ENCODE measurements around the gene PRR23E. TPM values are rescaled to one million over a fixed set of nuclear protein-coding genes. Genes with fewer than 3 reads are reported as not detected.
A peak's percentile ranks its signal among the peaks of the same experiment; 100 is the strongest.

PRR23E gene
- total RNA-seq, 1 experiment from 2014 or later: not detected

DNA sequence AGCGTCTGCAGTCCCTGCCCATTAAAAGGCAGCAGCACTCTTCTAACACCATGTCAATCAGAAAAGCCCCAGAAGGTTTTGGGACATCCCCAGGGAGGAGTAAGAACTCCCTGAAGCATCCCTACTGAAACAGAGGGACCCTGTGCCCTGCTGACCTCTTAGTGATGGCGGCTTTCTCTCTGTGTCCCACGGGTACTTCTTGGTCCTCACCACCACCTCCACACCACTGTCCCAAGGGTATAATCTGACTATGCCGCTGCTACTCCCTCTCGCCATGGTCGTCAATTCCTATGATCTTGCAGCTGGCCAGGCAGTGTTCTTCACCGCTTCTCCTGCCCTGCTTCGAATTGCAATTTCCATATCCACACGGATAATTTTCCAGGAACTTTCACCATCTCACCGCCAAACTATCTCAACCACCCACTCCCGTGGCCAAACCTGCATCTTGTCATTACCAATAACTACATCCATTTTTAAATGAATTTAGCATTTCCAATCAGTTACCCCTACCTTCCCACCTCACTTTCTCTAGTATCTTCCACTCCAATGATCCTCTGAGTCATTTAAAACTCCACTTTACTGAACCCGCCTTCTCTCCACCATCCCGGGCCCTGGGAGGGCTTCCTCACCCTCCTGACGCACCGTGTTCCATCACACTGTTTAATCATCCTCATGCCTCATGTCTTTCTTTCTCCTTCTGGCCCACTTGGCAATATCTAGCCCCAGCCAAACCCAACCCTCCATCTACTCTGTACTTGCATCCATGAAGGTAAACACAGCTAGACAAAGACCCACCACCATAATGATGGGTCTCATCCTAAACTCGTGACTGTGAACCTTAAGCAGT lies 23.7 kb downstream of the PRR23E start:
- intact Hi-C loops (cut with micrococcal nuclease): no loop called here
- Mint-ChIP-seq H3K4me1 (ENCODE audit: insufficient read depth, unreplicated experiment) (no peaks in the 10 kb centered on the region), H3K27ac (ENCODE audit: low read depth, unreplicated experiment) (no peak overlapping the region), H3K4me3 (ENCODE audit: unreplicated experiment) (no peak overlapping the region), H3K36me3 (ENCODE audit: insufficient read depth, unreplicated experiment) (no peaks in the 10 kb centered on the region), H3K9me3 (ENCODE audit: unreplicated experiment) (no peaks in the 10 kb centered on the region), H3K27me3 (ENCODE audit: insufficient read depth, unreplicated experiment) (no peaks in the 10 kb centered on the region)
- POLR2A ChIA-PET: no interaction called here
- BruUV-seq (replicated peaks): no TSS peak
- TF ChIP-seq CTCF (IDR thresholded peaks at IDR 0.05; ENCODE audit: unreplicated experiment): no peak
- CTCF ChIA-PET: interaction anchor here (1.2 kb wide), 1 partner anchor 59 kb away, joined by 3 read pairs; no protein-coding TSS in a partner anchor
- no peak for DNase-seq (ENCODE audit: unreplicated experiment)

GRCh38 chr3:127217596-127218453 lies 24.9 kb downstream of the PRR23E start:
- ChIA-PET POLR2A (no interaction called here), CTCF (interaction anchor here (0.7 to 1.2 kb wide), 2 partner anchors 57 to 465 kb away, joined by 3 read pairs; no protein-coding TSS in a partner anchor)
- TF ChIP-seq CTCF (IDR thresholded peaks at IDR 0.05; ENCODE audit: unreplicated experiment): no peak
- intact Hi-C loops (cut with micrococcal nuclease): no loop called here
- H3K27ac Mint-ChIP-seq (ENCODE audit: low read depth, unreplicated experiment): no peak overlapping the region
- H3K27me3 Mint-ChIP-seq (ENCODE audit: insufficient read depth, unreplicated experiment): no peaks in the 10 kb centered on the region
- no peaks in the 10 kb centered on the region for H3K9me3 Mint-ChIP-seq (ENCODE audit: unreplicated experiment)
- no peaks in the 10 kb centered on the region for H3K4me1 Mint-ChIP-seq (ENCODE audit: insufficient read depth, unreplicated experiment)
- no peaks in the 10 kb centered on the region for H3K36me3 Mint-ChIP-seq (ENCODE audit: insufficient read depth, unreplicated experiment)
- no TSS peak for BruUV-seq (replicated peaks)
- DNase-seq (ENCODE audit: unreplicated experiment): peak; percentile 86
- no peak overlapping the region for H3K4me3 Mint-ChIP-seq (ENCODE audit: unreplicated experiment)

- no peak for DNase-seq (ENCODE audit: unreplicated experiment)
- H3K9me3 Mint-ChIP-seq (ENCODE audit: unreplicated experiment): no peaks in the 10 kb centered on the region
- intact Hi-C loops (cut with micrococcal nuclease): no loop called here
- no peaks in the 10 kb centered on the region for H3K36me3 Mint-ChIP-seq (ENCODE audit: insufficient read depth, unreplicated experiment)
- H3K4me3 Mint-ChIP-seq (ENCODE audit: unreplicated experiment): no peak overlapping the region
- CTCF ChIA-PET: no interaction called here
- POLR2A ChIA-PET: no interaction called here
- TF ChIP-seq CTCF (IDR thresholded peaks at IDR 0.05; ENCODE audit: unreplicated experiment): no peak
- H3K27ac Mint-ChIP-seq (ENCODE audit: low read depth, unreplicated experiment): no peak overlapping the region
- no TSS peak for BruUV-seq (replicated peaks)
- H3K4me1 Mint-ChIP-seq (ENCODE audit: insufficient read depth, unreplicated experiment): no peaks in the 10 kb centered on the region
- H3K27me3 Mint-ChIP-seq (ENCODE audit: insufficient read depth, unreplicated experiment): no peaks in the 10 kb centered on the region
These were observed 25.6 kb downstream of the PRR23E start for GRCh38 chr3:127218454-127218922.

DNA sequence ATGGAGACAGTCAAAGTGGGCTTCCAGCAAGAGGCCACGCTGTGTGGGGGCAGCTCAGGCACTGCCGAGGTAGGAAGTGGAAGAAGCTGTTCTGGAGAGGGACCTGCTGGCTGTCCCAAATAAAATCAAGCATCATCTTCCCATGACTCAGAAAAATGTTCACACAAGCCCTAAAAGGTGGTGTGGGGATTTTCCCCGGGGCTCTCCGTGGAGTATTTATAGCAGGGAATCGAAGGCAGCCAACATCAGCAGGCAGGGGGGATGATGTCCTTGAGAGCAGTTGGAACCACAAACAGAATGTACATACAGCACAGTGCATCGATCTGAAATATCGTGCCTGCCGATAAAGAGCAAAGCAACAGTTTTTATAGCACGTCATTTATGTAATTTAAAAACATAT lies 27.6 kb downstream of the PRR23E start:
- DNase-seq (ENCODE audit: unreplicated experiment): no peak
- intact Hi-C loops (cut with micrococcal nuclease): no loop called here
- Mint-ChIP-seq H3K27me3 (ENCODE audit: insufficient read depth, unreplicated experiment) (no peaks in the 10 kb centered on the region), H3K9me3 (ENCODE audit: unreplicated experiment) (no peaks in the 10 kb centered on the region), H3K36me3 (ENCODE audit: insufficient read depth, unreplicated experiment) (no peaks in the 10 kb centered on the region), H3K27ac (ENCODE audit: low read depth, unreplicated experiment) (no peak overlapping the region), H3K4me1 (ENCODE audit: insufficient read depth, unreplicated experiment) (no peaks in the 10 kb centered on the region), H3K4me3 (ENCODE audit: unreplicated experiment) (no peak overlapping the region)
- BruUV-seq (replicated peaks): no TSS peak
- ChIA-PET POLR2A (no interaction called here), CTCF (interaction anchor here (0.6 kb wide), 2 partner anchors 739 to 1264 kb away, joined by 3 read pairs; no protein-coding TSS in a partner anchor)
- TF ChIP-seq CTCF (IDR thresholded peaks at IDR 0.05; ENCODE audit: unreplicated experiment): no peak
